Myocyte (in vitro differentiated cells): ENCODE measurements around the gene PACS2. TPM values are rescaled to one million over a fixed set of nuclear protein-coding genes. Genes with fewer than 3 reads are reported as not detected.

Experiments
- DNase-seq: peaks from one replicate; pipeline ENCODE4 v3.0.0-alpha.2; 2012; ENCODE audit warnings: low read depth
- total RNA-seq: library from RNA; depleted of rRNA; stranded (reverse); fragments of >200 nt; gene quantifications from 2 replicates; pipeline ENCODE4 v1.2.3, GENCODE V29; 2014

The PACS2 gene
- total RNA-seq, 1 donor from 2014 or later = 240 TPM

DNA sequence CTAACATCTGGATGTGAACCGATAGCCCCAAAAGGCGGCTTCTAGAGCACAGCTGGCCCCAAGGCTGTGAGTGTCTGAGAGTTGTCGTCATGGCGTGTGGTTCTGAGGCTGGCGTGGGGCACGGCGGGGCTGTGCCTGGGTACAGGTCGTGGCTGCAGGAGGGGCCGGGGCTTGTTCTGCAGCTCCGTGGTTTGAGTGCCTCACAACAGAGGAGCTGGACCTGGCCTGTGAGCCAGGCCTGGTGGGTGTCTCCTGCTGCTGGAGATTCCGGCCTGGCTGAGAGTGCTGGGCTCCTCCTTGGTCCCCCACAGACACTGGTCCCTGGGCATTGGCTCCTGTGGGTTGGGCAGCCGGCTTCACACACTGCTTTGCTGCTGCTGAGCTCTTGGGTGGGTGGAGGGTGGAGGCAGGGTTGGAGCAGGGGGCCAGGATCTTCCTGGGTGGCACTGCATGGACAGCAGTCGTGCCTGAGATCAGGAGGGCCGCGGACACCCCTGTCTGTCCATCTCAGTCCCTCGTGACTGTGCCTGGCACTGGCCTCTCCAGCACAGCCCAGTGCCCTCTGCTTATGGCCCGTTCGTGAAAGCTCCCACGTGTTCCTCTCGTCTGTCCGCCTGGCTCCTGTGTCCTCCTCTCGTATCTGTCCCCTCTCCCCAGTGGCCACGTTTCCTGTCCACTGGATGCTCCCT lies 52.0 kb downstream of the PACS2 start:
- DNase-seq = no peak

DNA sequence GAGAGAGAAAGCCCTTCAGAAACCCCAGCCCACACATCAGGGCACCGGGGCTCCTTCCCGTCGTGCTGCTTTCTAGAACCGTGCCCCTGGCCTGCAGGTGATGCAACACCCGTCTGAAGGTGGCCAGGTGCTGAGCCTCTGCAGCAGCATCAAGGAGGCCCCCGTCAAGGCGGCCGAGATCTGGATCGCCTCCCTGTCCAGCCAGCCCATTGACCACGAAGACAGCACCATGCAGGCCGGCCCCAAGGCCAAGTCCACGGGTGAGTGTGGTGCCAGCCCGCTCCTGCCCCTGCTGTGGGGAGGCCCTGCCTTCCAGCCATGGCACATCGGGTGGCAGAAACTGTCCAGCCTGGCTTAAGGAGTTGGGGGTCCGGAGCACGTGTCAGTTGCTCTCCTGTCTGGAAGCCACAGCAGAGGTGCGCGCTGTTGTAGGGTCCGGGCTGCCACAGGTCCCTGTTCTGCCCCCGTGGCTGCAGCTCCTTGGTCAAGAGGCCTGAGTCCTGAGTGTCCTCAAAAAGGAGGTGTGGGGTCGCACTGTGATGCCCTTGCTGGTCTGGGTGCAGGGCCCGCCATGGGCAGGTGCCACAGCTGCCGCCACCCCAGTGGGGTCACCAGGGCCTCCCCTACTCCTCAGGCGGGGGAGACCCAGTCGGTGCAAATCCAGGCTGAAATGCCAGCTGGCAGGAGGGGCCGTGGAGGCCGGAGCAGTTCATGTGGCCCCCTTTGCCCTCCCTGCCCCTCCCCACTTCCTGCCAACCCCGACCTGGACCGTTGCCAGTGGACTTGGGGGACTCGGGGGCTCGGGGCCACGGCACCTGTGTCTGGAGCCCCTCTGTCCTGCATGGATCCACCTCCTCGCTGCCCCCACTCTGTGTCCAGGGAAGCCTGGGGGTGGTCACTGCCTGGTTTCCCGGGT lies 52.8 kb downstream of the PACS2 start:
- no peak for DNase-seq

DNA sequence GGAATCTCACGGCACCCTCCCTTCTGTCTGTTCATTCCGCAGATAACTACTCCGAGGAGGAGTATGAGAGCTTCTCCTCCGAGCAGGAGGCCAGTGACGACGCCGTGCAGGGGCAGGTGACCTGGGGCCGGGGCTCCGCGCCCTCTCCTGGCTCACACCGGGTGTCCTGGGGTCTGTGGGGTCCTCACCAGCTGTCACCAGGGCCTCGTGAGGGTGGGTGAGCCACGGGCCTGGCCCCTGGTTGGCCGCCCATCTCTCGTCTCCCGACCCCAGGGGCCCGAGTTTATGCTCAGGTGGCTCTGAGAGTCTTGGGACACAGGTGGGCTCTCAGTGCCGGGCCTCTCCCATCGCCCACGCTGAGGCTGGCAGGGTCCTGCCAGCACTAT lies 53.5 kb downstream of the PACS2 start:
- DNase-seq = no peak

DNA sequence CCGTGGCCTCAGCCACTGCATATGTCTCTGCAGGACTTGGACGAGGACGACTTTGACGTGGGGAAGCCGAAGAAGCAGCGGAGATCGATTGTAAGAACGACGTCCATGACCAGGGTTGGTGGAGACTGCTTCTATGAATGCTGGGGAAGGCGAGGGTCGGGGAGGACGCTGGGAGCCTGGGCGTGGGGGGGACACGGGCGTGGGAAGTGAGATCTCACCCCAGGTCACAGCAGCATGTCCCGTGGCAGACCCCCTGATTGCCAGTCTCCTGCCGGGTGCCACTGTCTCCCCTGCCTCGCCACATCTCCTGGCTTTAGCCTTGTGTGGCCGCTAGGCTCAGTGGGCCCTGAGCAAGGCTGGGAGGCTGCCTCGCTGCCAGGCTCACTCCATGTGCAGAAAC lies 53.9 kb downstream of the PACS2 start:
- DNase-seq = no peak

DNA sequence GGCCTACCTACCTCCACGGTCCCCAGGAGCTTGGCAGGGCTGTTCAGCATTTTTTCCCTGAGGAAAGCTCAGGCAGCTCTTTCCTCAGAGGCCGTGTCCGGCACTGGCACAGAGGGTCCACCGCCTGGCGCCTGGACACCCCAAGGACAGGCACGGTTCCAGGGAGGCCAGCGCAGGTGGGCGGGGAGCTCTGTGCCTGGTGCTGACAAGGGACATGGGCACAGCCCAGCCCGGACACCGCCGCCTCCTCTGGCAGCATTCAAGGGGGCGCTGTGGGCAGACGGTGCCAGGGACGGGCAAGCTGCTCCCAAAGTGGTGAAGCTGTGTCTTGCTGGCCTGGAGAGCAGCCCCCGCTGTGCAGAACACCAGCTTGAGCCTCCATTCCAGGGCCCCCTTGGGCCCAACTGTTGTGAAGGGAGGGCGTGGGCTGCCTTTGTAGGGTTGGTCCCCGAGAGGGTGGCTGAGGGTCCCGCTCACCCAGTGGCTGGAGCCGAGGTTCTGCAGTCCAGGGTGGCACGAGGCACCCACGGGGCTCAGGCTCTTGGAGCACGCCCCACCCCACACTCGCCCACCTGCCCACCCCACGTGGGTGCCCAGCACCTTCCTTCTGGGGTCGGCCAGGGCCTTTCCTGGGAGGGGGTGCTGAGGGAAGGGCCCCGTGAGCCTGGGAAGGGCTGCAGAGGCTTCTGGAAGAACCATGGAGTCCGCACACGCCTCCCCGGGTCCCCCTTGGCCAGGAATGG lies 54.5 kb downstream of the PACS2 start:
- no peak for DNase-seq

DNA sequence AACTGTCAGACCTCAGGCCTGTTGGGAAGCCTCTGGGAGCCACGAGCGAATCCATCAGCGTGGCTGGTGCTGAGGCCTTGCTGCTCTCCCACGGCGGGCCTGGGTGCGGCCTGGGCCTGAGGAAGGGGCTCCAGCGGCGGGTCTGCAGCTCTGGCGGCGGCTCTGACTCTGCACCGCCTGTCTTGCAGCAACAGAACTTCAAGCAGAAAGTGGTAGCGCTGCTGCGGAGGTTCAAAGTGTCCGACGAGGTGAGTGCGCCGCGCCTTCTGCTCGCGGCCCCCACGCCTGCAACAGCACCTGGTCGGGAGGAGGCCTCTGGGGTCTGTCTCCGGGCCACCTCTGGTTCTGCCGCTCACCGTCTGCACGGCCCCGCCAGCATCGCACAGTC lies 55.1 kb downstream of the PACS2 start:
- DNase-seq = no peak

DNA sequence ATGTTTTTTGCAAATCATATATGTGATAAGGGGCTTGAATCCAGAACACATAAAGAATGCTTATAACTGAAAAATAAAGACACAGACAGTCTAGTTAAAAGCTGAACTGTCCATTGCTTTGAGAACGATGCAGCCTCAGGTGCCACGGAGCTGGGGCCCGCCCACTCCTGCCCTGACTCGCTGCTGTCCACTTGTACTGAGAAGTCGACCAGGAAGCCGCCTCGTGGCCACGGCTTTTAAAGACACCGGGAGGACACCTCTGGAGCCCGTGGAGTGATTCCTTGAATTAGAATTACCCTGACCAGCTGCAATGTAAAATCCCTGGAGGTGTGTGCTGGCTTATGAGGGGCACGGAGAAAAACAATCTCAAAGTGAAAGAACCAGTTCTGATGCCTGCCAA lies 59.8 kb downstream of the PACS2 start:
- DNase-seq = no peak

DNA sequence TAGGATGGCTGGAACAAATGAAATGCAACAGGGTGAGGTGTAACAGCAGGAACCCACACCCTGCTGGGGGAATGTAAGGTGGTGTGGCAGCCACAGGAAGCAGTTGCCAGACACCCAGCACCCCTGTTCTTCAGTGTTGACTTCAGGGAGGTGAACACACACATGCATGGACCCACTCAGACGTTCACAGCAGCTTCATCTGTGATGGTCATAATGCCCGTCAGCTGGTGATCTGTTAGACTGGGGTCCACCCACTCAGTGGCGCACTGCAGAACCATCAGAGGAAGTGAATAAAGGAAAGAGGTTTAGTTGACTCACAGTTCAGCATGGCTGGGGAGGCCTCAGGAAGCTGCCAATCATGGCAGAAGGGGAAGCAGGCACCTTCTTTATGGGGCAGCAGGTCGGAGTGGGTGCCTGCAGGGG lies 61.1 kb downstream of the PACS2 start:
- no peak for DNase-seq

DNA sequence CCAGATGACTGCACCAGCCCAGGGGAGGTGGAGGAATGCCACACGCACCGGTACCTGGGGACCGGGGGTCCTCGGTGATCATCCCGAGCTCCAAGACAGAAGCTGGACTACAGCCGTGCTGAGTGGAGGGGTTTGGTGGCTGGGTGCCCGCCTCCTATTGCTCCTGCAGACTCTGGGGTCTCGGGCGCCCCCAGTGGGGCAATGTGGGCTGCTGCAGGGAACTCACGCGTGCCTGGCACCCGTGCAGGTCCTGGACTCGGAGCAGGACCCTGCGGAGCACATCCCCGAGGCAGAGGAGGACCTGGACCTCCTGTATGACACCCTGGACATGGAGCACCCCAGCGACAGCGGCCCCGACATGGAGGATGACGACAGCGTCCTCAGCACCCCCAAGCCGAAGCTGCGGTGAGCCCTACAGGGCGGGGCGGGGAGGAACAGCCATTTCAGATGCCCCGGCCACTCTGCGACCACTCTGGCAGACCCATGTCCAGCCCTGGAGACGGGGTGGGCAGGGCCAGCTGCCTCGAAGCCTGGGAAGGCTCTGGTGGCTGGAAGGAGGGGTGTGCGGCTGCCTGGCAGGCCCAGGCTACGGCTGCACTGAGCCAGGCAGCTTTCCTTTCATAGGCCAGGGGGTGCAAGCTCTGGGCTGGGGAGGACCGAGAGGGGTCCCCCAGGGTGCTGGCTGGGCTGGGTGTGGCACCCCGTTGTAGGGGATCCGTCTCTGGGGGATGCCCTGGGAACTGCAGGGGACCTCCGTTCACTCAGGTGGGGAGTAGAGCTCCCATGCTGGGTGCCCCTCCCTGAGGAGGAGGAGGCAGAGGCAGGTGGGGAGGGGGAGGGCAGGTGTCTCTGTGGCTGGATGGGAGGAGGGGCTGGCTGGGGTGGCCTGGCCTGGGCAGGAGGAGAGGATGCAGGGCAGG lies 62.2 kb downstream of the PACS2 start:
- DNase-seq = no peak

DNA sequence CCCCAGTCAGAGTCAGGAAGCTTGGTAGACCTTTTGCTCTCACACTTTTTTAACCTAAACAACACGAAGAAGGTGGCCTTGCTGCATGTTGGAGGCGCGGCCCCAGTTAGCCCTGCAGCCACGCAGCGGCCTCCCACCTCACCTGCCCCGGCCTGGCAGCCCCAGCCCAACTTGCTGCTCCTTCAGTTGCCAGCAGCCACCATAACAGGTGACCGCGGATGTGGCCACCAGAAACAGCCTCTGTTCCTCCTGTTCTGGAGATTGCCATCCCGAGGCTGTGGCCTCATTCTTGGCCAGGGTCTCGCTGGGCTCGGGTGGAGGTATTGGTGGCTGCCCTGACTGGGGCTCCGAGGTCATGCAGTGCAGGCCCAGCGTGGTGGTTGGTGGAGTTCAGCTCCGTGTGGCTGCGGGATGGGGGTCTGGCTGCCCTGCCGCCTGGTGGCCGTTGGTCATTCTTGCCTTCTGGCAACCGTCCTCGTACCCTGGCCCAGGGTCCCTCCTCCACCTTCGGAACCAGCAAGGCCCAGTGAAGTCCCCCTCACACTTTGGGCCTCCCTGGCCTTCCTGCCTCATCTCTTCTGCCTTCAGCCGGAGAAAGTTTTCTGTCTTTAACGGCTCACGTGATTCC lies 63.1 kb downstream of the PACS2 start:
- DNase-seq = no peak

DNA sequence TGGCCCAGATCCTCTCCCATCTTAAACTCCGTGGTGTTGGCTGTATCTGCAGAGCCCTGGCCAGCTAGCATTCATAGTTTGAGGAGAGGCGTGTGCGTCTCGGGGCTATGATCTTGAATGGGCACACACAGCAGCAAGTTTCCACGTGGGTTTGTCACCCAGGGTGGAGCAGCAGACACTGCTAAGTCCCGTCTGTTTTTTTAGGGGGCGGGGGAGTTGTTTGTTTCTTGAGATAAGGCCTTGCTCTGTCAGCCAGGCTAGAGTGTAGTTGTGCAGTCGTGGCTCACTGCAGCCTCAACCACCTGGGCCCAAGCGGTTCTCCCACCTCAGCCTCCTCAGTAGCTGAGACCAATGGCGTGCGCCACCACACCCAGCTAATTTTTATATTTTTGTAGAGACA lies 63.7 kb downstream of the PACS2 start:
- no peak for DNase-seq

DNA sequence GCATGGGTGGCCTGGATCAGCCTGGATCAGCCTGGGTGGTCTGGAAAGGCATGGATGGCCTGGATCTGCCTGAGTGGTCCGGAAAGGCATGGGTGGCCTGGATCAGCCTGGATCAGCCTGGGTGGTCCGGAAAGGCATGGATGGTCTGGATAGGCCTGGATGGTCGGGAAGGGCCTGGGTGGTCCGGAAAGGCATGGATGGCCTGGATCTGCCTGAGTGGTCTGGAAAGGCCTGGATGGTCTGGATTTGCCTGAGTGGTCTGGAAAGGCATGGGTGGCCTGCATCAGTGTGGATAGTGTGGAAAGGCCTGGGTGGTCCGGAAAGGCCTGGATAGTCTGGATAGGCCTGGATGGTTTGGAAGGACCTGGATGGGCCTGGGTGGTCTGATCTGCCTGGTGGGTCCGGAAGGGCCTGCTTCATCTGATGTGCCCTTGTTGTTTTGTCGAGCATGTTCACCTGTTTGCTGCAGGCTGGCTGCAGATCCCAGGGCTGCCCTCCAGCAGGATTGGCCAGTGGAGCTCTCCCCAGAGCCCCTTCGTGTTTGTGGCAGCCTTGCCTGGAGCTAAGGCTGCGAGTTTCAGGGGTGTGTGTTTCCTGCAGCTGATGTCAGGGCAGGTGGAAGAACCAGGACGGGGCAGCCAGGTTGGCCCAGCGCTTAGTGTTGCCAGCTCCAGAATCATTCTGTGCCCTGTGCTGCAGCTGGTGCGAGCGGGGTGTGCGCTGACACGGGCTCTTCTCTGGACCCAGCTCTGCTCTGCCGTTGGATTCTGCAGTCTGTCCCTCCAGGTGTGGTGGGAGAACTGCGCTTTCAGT lies 64.5 kb downstream of the PACS2 start:
- no peak for DNase-seq

DNA sequence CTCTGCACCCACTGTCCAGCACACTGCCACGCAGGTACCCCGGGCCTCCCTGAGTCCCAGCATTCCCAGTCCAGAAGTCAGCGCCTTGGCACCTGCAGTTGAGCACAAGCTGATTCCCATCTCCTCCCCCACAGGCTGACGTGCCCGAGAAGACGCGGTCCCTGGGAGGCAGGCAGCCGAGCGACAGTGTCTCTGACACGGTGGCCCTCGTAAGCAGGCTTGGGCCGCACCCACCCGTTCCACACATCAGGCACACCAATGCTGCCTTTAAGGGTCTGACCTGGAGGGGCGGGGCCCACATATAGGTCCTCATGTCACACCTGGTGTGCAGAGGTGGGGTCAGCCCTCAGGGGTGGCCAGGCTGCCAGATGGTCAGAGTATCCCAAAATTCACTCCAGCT lies 65.4 kb downstream of the PACS2 start:
- no peak for DNase-seq

DNA sequence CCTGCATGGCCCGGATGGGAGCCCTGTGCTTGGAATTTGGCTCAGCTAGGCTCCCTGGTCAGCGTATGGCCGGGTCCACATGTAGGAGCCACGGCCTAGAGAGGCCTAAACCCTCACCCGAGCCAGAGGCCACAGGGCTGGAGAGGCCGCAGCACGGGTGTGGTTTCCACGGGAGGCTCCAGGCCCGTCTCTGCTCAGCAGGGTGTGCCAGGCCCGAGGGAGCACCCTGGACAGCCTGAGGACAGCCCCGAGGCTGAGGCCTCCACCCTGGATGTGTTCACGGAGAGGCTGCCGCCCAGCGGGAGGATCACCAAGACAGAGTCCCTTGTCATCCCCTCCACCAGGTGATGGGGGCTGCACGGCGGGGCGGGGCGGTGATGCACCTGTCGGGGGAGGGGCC lies 66.2 kb downstream of the PACS2 start:
- DNase-seq = no peak

DNA sequence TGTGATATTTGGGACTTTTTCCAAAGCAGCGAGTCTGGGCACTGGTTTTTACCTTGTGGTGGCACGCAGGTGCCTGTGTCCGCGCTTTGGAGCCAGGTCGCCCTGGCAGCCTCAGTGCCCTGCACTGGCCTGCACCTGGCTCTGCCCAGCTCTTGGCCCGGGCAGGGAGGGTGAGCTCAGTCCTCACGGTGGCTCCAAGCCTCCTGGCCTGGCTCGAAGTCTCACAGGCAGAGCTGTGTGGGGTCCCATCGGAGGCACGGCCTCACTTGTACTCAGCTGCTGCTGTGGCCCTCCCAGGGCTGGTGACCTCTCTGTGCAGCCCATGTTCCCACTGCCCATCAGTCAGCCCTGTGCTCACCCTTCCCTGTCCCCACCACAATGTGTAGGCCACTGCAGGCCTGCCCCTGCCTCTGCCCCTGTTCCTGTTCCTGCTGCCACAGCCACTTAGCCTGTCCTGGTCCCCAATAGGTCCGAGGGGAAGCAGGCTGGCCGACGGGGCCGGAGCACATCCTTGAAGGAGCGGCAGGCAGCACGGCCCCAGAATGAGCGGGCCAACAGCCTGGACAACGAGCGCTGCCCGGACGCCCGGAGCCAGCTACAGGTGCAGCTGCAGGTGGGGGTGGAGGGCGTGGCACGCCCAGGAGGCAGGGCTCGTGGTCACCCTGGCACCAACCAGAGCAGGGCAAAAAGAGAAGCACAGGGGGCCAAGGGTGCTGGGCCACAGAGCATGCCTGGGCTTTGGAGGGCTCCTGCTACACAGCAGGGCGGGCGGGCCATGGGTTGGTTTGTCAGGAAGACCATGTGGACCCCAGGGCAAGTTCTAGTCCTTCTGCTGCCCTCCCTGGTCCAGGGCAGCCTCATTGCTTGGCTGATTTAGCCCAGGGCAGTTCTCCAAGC lies 67.1 kb downstream of the PACS2 start:
- DNase-seq = no peak

DNA sequence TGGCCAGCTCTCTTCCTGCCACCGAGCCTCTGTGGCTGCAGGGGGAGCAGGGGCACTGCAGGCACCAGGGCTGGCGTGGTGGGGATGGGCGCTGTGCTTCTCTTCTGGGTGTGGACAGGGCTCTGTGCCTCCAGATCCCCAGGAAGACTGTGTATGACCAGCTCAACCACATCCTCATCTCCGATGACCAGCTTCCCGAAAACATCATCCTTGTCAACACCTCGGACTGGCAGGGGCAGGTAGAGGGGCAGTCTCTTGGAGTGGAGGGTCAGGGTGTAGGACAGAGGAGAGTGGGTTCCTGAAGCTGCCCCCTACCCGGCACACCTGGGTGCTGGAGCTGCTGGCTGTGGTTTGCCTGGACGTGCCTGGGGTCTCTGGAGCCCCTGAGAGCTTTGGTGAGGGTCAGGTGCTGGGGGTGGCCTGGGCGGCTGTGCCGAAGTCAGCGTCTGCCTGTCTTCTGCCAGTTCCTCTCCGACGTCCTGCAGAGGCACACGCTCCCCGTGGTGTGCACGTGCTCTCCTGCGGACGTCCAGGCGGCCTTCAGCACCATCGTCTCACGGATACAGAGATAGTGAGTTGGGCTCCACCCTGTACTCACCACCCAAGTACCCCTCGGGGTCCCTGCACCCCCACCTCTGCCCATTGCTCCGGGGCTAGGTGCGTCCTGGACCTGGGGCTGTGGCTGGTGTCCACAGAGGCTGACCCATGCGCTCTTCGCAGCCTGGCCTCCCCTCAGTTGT lies 68.0 kb downstream of the PACS2 start:
- no peak for DNase-seq

DNA sequence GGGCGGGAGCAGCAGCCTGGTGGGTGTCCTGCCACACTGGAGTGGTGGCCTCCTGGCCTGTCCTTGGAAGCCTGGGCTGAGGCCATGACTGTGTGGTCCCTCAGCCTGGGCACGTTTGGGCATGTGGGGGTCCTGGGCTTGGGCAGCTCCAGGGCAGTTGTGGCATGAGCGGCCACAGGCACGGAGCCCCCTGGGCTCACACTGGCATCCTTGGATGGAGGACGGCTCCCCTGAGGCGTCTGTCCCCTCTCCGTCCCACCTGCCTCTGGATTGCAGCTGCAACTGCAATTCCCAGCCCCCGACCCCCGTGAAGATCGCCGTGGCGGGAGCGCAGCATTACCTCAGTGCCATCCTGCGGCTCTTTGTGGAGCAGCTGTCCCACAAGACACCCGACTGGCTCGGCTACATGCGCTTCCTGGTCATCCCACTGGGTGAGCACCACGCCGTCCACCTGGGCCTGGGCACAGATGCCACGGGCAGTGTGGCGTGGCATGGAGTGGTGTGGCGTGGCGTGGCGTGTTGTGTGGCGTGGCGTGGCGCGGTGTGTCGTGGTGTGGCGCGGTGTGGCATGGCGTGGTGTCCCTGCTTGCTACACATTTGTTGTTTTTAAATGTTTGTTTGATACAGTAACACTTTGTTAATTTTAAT lies 68.7 kb downstream of the PACS2 start:
- DNase-seq = no peak
